Measurements from ENCODE around the gene SF3B6. TPM values are rescaled to one million over a fixed set of nuclear protein-coding genes. Genes with fewer than 3 reads are reported as not detected.

Gene SF3B6
- total RNA-seq, 1 experiment from 2014 or later, result 123 TPM

DNA sequence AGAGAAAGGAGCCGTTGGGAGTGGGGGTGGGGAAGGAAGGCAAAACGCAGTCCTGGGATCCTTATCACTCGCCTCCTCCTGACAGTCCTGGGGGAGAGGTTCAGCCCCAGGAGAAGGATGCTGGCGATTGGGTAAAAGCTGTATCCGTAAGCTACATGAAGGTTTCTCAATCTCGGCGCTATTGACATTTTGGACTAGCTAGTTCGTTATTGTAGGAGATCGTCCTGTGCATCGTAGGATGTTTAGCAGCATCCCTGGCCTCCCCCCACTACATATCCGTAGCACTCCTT, 9.0 kb upstream of the SF3B6 start:
- intact Hi-C loops (cut with micrococcal nuclease; ENCODE audit: unreplicated experiment), result loop anchor here (2.0 kb wide), 2 partner anchors 70 to 142 kb away; no protein-coding TSS in a partner anchor
- Histone ChIP-seq H3K9me2 (ENCODE audit: insufficient read depth) (no peaks in the 10 kb centered on the region), H3K79me2 (ENCODE audit: low read depth) (no peaks in the 10 kb centered on the region), H3K4me2 (peak overlapping the region; percentile 86), H3K27me3 (ENCODE audit: insufficient read depth, low read depth) (no peaks in the 10 kb centered on the region), H3F3A (ENCODE audit: insufficient read depth, low read depth) (peaks cover 27% of the 10 kb centered on the region), H2AFZ (peak overlapping the region; percentile 95), H3K27ac (peak overlapping the region; percentile 61), H3K9me3 (ENCODE audit: insufficient read depth, low read depth) (no peaks in the 10 kb centered on the region), H3K4me3 (peak overlapping the region; percentile 71), H3K36me3 (ENCODE audit: low read depth) (no peaks in the 10 kb centered on the region), H4K20me1 (ENCODE audit: insufficient read depth) (no peaks in the 10 kb centered on the region), H3K4me1 (replicated peaks; ENCODE audit: insufficient read depth) (peaks cover 18% of the 10 kb centered on the region)
- CTCF ChIA-PET, result interaction anchor here (0.8 to 1.8 kb wide), 2 partner anchors 40 to 260 kb away, joined by 3 to 6 read pairs; no protein-coding TSS in a partner anchor
- POLR2A ChIA-PET (ENCODE audit: unreplicated experiment), result no interaction called here
- no peak for DNase-seq
- TF ChIP-seq, protein P1, sequence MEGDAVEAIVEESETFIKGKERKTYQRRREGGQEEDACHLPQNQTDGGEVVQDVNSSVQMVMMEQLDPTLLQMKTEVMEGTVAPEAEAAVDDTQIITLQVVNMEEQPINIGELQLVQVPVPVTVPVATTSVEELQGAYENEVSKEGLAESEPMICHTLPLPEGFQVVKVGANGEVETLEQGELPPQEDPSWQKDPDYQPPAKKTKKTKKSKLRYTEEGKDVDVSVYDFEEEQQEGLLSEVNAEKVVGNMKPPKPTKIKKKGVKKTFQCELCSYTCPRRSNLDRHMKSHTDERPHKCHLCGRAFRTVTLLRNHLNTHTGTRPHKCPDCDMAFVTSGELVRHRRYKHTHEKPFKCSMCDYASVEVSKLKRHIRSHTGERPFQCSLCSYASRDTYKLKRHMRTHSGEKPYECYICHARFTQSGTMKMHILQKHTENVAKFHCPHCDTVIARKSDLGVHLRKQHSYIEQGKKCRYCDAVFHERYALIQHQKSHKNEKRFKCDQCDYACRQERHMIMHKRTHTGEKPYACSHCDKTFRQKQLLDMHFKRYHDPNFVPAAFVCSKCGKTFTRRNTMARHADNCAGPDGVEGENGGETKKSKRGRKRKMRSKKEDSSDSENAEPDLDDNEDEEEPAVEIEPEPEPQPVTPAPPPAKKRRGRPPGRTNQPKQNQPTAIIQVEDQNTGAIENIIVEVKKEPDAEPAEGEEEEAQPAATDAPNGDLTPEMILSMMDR (conservative IDR thresholded peaks at IDR 0.05), result no peak
- no peak for TF ChIP-seq EZH2 (IDR thresholded peaks at IDR 0.05; ENCODE audit: low read depth)
- no TSS peak for BruUV-seq (replicated peaks)

DNA sequence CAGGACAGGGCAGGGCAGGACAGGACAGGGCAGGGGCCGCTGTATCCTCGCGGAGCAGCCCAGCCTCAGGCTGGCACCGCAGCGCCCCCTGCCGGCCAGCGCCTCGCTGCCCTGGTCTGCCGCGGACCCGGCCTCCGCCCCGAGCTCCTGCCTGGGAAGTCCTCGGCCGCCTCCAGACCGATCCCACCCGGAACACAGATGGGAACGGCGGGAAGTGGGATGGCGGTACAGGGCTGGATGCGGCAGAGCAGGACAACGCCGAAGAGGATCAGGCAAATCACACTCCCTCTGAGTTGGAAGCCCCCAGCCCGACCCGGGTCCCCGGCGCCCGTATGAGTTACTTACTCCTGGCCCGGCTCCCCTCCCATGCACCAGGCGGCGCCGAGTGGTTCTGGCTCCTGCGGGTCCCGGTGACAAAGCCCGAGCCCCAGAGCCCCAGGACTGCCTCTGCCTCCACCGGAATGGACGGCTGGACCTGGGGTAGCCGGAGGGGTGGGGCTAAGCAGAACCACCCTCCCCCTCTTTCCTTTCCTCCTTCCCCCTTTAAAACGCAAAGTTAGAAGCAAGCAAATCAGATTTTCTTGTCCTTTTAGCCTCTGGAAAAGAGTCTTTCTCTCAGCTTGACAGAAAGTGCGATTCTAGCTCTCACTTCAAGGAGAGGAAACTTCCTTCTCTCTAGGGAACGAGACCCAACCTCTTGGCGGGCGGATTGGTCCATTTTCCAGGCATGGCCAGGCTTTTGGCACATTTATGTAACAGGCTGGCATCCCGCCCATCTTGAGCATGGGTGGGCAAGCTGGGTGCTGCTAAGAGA, 8.5 kb upstream of the SF3B6 start, which contains the start of gene TP53I3:
TSS of gene TP53I3 (minus strand) at position 449 of the 814 bp plus-strand sequence. CDS start 508 bp downstream, outside the sequence.
- peak within 1 kb of the TSS; percentile 61 for H3K27ac ChIP-seq
- ChIA-PET CTCF (interaction anchor here (0.6 to 1.8 kb wide), 8 partner anchors 24 to 260 kb away, joined by 3 to 14 read pairs (median 3); partner anchors contain the start of genes ATAD2B and WDCP), POLR2A (ENCODE audit: unreplicated experiment) (interaction anchor here (0.5 to 1.5 kb wide), 6 partner anchors 23 to 372 kb away, joined by 3 to 9 read pairs (median 5); partner anchors contain the start of gene ATAD2B)
- H4K20me1 ChIP-seq (ENCODE audit: insufficient read depth), result no peaks in the 10 kb centered on the region
- TSS peak; percentile 77 for BruUV-seq (replicated peaks)
- no peaks in the 10 kb centered on the region for H3K9me3 ChIP-seq (ENCODE audit: insufficient read depth, low read depth)
- H3K4me1 ChIP-seq (replicated peaks; ENCODE audit: insufficient read depth), result peaks cover 18% of the 10 kb centered on the region
- peaks cover 27% of the 10 kb centered on the region for H3F3A ChIP-seq (ENCODE audit: insufficient read depth, low read depth)
- DNase-seq, result peak; percentile 75 to 91
- no peaks in the 10 kb centered on the region for H3K36me3 ChIP-seq (ENCODE audit: low read depth)
- H3K9me2 ChIP-seq (ENCODE audit: insufficient read depth), result no peaks in the 10 kb centered on the region
- no peaks in the 10 kb centered on the region for H3K79me2 ChIP-seq (ENCODE audit: low read depth)
- no peaks in the 10 kb centered on the region for H3K27me3 ChIP-seq (ENCODE audit: insufficient read depth, low read depth)
- intact Hi-C loops (cut with micrococcal nuclease; ENCODE audit: unreplicated experiment), result loop anchor here (1.0 to 5.0 kb wide), 11 partner anchors 8 to 708 kb away; partner anchors contain the start of genes ATAD2B, CENPO, FAM228B and ITSN2
- H2AFZ ChIP-seq, result peak within 1 kb of the TSS; percentile 95
- peak within 1 kb of the TSS; percentile 86 for H3K4me2 ChIP-seq
- H3K4me3 ChIP-seq, result peak within 1 kb of the TSS; percentile 71
- TF ChIP-seq, protein P1 (conservative IDR thresholded peaks at IDR 0.05), result peak; percentile 96
- TF ChIP-seq EZH2 (IDR thresholded peaks at IDR 0.05; ENCODE audit: low read depth), result no peak

DNA sequence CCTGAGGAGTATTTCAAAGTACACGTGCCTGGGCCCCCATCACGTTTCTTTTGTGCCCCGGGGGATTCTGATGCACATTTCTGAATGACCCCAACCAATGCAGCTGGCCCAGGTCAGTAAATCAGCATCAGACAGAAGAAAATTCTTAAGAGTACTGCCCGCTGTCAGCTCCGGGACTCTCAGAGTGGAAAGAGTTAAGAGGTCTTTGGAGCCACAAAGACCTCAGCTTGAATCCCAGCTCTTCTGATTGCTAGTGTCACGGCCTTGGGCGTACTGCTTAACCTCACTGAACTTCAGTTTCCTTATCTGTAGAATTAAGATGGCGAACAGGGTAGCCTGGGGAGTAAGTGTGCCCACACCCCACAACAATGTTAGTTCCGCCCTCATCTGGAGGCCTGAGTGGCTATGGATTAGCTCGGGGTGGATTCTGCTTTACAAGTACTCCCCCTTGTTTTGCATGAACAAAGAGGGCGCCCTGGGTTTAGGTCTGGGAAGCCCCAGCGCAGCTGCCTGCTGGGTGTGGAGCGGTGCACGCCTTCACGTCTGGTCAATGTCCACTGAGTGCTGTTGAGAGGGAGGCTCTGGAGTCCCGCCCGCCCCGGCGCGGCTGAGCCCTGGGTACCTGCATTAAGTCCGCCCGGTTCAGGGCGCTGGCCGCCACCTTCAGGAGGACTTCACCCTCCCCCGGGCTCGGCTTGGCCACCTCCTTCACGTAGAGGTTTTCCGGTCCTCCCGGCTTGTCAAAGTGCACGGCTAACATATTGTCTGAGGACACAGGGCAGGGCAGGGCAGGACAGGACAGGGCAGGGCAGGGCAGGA, 7.7 kb upstream of the SF3B6 start:
- peak overlapping the region; percentile 95 for H2AFZ ChIP-seq
- no peaks in the 10 kb centered on the region for H3K27me3 ChIP-seq (ENCODE audit: insufficient read depth, low read depth)
- TF ChIP-seq, protein P1 (conservative IDR thresholded peaks at IDR 0.05), result no peak
- TF ChIP-seq EZH2 (IDR thresholded peaks at IDR 0.05; ENCODE audit: low read depth), result no peak
- H3K4me3 ChIP-seq, result peak overlapping the region; percentile 71
- ChIA-PET CTCF (interaction anchor here (0.6 to 1.8 kb wide), 8 partner anchors 25 to 693 kb away, joined by 3 to 14 read pairs (median 6); partner anchors contain the start of genes ATAD2B and WDCP), POLR2A (ENCODE audit: unreplicated experiment) (interaction anchor here (0.5 to 1.5 kb wide), 9 partner anchors 23 to 373 kb away, joined by 3 to 9 read pairs (median 4); partner anchors contain the start of genes ATAD2B and WDCP)
- BruUV-seq (replicated peaks), result TSS peak; percentile 50
- no peaks in the 10 kb centered on the region for H4K20me1 ChIP-seq (ENCODE audit: insufficient read depth)
- no peaks in the 10 kb centered on the region for H3K9me3 ChIP-seq (ENCODE audit: insufficient read depth, low read depth)
- H3K27ac ChIP-seq, result peak overlapping the region; percentile 61
- peak; percentile 86 to 96 for DNase-seq
- H3K36me3 ChIP-seq (ENCODE audit: low read depth), result no peaks in the 10 kb centered on the region
- no peaks in the 10 kb centered on the region for H3K9me2 ChIP-seq (ENCODE audit: insufficient read depth)
- H3K4me2 ChIP-seq, result peak overlapping the region; percentile 86
- peaks cover 27% of the 10 kb centered on the region for H3F3A ChIP-seq (ENCODE audit: insufficient read depth, low read depth)
- H3K4me1 ChIP-seq (replicated peaks; ENCODE audit: insufficient read depth), result peaks cover 18% of the 10 kb centered on the region
- H3K79me2 ChIP-seq (ENCODE audit: low read depth), result no peaks in the 10 kb centered on the region
- intact Hi-C loops (cut with micrococcal nuclease; ENCODE audit: unreplicated experiment), result loop anchor here (1.0 to 5.0 kb wide), 11 partner anchors 7 to 709 kb away; partner anchors contain the start of genes ATAD2B, CENPO, FAM228B and ITSN2

Data from PC-9 (cell line).